HG02884 (cell line): Measurements from ENCODE around the gene FAAP20.
"Not testable (repeated sequence)": the region's sequence is repeated elsewhere in the genome, so short reads cannot be mapped to it uniquely, and the experiment has no call there.

Experiments
- ATAC-seq: cut with Tn5 transposase; IDR thresholded peaks from one replicate; pipeline ENCODE4 v1.9.1; 2021; ENCODE audit warnings: mild to moderate bottlenecking, moderate library complexity; ENCODE audit not compliant: unreplicated experiment

Gene FAAP20

GRCh38 chr1:2163205-2163604 lies 31.4 kb downstream of the FAAP20 start:
- ATAC-seq: no peak

GRCh38 chr1:2160451-2161300 lies 33.9 kb downstream of the FAAP20 start:
- no peak for ATAC-seq

DNA sequence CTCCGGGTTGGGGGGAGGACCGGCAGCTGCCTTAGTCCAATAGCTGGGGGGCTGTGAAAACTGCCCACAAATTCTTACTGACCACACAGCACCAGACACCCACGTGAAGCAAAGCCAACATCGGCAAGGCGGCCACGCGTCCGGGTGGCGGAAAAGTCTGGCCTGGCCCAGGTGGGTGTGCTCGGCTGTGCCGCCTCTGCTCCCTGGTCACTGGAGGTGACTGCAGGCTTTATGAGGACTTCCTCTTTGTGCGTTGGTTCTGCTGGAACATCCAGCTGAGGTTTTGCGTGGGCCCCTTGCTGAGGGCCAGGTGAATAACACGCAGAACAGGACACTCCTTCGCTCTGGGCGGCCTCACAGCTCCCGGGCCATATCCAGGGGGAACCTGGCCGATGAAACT lies 35.4 kb downstream of the FAAP20 start:
- no peak for ATAC-seq

GRCh38 chr1:2158272-2158671 lies 36.3 kb downstream of the FAAP20 start:
- ATAC-seq: no peak

DNA sequence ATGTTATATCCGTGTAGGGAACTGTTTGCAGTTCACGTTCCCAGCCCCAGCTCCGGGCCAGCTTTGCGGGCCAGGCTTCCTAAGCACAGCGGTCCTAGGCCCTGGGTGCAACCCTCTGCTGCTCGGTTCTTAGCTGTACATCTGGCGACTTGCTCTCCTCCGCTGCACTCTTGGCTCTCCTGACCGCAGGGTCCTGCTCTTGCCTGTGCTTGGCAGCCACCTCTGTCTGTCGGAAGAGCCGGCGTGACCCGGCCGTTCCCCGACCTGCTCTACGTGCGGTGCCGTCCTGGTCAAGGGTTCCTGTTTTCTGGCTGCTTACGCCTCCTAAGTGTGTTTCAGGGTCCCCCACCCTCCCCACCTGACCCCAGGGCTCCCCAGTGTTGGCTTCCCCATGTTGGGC lies 36.7 kb downstream of the FAAP20 start:
- ATAC-seq: no peak

DNA sequence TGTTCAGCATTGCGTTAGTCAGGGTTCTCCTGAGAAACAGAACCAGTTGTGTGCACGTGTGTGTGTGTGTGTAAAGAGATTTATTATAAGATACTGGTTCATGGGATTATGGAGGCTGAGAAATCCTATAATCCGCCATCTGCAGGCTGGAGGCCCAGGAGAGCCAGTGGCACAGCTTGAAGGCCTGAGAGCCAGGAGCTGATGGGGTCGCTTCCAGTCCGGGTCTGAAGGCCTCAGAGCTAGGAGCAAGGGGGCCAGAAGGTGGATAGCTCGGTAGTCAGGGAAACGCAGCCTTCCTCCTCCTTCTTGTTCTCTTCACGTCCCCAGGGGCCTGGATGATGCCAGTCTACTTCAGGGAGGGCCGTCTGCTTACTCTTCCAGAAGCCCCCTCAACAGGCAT lies 37.7 kb downstream of the FAAP20 start:
- no peak for ATAC-seq

- no peak for ATAC-seq
These were observed 38.8 kb downstream of the FAAP20 start for GRCh38 chr1:2155788-2156187.

- no peak for ATAC-seq
These were observed 39.4 kb downstream of the FAAP20 start for GRCh38 chr1:2155147-2155598.

DNA sequence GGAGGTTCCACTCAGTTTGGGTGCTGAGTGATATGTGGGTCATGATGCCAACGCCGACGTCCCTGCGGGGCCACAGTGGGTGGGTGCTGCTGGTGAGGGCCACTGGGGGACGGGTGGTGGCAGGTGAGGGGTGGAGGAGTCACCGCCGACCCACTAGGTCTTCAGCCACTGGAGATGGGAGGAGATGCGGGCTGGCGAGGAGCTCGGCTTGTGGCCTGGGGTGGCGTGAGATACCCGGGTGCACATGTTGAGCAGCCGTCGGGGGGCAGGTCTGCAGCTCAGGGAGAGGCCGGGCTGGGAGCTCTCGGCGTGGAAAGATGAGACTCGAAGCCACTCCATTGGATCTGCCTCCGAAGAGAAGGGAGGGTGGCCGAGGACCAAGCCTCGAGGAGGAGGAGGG lies 40.5 kb downstream of the FAAP20 start:
- ATAC-seq: no peak

GRCh38 chr1:2152954-2153353 lies 41.6 kb downstream of the FAAP20 start:
- ATAC-seq: no peak

- no peak for ATAC-seq
These were observed 42.7 kb downstream of the FAAP20 start for GRCh38 chr1:2151911-2152310.

DNA sequence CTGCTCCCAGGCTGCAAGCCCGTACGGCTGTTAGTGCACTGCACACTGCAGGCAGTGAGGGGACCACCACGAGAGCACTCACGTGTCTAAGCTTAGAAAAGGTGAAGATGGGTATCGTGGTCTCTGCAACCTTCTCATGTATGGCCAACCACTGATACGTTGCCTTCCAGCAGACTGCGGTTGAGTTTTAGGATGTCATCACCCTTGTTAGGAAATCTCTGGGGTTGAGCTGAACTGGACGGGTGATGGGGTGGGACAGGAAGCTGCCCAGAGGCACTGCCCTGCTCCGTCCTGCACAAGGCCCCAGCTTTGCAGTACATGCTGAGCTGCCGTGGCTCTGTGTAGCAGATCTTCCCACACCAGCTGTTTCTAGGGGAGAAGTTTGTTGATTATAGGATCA lies 43.3 kb downstream of the FAAP20 start:
- ATAC-seq: no peak

- ATAC-seq: no peak
These were observed 43.8 kb downstream of the FAAP20 start for GRCh38 chr1:2150801-2151200.

DNA sequence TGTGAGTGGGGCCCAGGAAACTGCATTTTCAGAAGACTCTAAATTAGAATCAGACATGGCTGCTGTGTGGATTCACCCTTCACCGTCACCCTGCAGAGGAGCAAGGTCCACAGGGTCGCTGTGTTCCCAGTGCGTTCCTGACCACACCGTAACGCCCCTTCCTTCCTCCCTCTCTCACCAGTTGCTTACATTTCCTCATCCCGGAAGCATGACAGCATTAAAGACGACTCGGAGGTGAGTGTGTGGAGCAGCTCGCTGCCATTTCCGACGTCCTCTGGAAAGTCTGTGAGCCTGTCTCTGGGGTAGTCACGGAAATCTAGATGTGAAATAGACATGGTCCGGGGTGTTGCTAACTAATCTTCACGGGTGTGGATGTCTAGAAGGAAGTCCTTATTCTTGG lies 45.9 kb downstream of the FAAP20 start:
- no peak for ATAC-seq

- ATAC-seq: not testable (repeated sequence)
These were observed 46.7 kb downstream of the FAAP20 start for GRCh38 chr1:2147869-2148268.

- ATAC-seq: no peak
These were observed 47.6 kb downstream of the FAAP20 start for GRCh38 chr1:2146836-2147517.

DNA sequence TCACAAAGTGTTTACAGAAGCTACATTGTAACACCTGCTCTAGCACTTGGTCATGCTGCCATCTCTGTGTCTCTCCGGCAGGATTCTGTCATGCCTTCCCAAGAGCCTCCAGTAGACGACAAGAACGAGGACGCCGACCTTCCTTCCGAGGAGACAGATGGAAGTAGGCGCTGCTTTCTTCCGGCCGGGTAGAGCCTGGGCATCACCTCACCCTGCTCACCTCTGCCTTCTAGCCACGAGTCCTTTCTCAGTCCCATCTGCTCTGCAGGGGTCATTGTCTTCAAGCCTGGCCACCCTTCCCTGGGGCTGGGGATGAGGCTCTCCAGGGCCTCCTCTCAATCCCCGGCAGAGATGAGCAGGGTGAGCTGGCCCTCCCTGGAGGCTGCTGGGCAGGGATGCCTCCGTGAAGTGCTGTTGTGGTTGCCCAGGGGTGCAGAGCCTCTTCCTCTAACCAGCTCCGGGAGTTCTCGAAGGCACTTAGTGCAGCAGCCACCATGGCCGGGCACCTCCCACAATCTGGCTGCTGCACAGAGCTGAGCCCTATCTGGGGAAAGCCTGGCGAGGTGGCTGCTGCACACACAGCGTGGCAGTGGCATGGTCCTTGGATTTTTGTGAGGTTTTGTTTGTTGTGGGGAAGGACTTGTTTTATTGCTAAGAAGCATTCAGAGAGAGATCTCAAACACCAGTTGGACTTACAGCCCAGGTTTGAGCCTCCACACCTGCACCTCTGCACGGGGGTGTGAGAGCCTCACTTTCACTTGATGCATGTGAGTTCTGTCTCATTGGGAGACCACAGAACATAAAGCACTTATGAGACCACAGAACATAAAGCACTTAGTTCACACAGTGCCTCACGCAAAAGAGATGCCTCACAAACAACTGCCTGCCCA lies 48.4 kb downstream of the FAAP20 start:
- ATAC-seq: no peak

DNA sequence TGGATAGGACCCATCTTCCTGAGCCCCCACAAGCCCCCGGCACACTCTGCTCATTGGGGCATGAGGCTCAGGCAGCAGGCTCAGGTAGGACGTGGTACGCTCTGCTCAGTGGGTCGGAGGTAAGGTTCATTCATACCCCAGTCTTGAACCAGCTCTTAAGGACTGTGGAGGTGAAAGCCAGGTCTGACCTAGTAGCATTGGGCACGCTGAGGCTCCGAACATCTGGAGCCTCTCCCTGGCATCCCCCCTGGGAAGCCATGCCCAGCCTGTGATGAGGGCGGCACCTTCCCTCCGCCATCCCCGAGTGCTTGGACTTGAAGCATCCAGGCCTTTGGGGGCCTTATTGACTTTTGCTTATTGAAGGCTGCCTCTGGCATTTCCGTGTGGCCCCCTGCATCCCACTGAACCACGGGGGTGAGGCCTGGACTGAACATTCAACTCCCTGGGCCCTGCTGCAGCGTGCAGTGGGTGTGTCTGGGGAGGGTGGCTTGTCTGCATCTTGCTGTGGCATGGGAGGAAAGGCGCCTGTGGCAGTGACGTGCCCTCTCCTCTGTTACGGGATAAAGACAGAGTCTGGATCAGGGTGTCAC lies 50.0 kb downstream of the FAAP20 start:
- no peak for ATAC-seq

GRCh38 chr1:2143814-2144500 lies 50.6 kb downstream of the FAAP20 start:
- ATAC-seq: no peak

- no peak for ATAC-seq
These were observed 53.5 kb downstream of the FAAP20 start for GRCh38 chr1:2141025-2141424.
